ENCODE results near the gene ATP6V1G1. TPM values are rescaled to one million over a fixed set of nuclear protein-coding genes. Genes with fewer than 3 reads are reported as not detected.

The ATP6V1G1 gene
- total and polyA plus RNA-seq, 2 donors (not counting 1 experiment from before 2014, with no cell fraction given), result 92.7 to 102 TPM

GRCh38 chr9:114614373-114614772 lies 26.8 kb downstream of the ATP6V1G1 start:
- no peak for DNase-seq (ENCODE audit: low read depth in 2 of 2)
- H3K79me2 ChIP-seq (ENCODE audit: control insufficient read depth, insufficient read depth, low read length), result no peaks in the 10 kb centered on the region
- H3K36me3 ChIP-seq (ENCODE audit: control insufficient read depth, insufficient read depth, low read length), result no peaks in the 10 kb centered on the region
- H3K9ac ChIP-seq (ENCODE audit: insufficient read depth, low read length), result no peak overlapping the region
- H3K4me1 ChIP-seq (ENCODE audit: control insufficient read depth, extremely low read depth, insufficient read depth, low read length), result peaks cover 3% of the 10 kb centered on the region
- H3K9me3 ChIP-seq (ENCODE audit: control insufficient read depth, insufficient read depth, low read depth, low read length), result no peaks in the 10 kb centered on the region
- no peak overlapping the region for H3K27ac ChIP-seq (ENCODE audit: insufficient read depth, low read length)
- H3K27me3 ChIP-seq (ENCODE audit: control insufficient read depth, insufficient read depth, low read length), result no peaks in the 10 kb centered on the region
- no peak overlapping the region for H3K4me2 ChIP-seq (ENCODE audit: extremely low read depth, insufficient read depth, low read length)
- no peak overlapping the region for H3K4me3 ChIP-seq (replicated peaks in 1 of 4; ENCODE audit: control extremely low read depth in 1 of 4, insufficient read depth in 1 of 4, low read depth in 3 of 4, low read length in 4 of 4)
- H2AFZ ChIP-seq (ENCODE audit: low read length), result no peak overlapping the region
- no peaks in the 10 kb centered on the region for H4K20me1 ChIP-seq (ENCODE audit: control insufficient read depth, extremely low read depth, insufficient read depth, low read length)
- TF ChIP-seq CTCF (conservative IDR thresholded peaks at IDR 0.05 in 1 of 2, IDR thresholded peaks at IDR 0.05 in 1 of 2; ENCODE audit: low read depth in 1 of 2, low read length in 2 of 2) (no peak), EZH2 (IDR thresholded peaks at IDR 0.05; ENCODE audit: low read length, missing control alignments) (no peak)

- no peak for DNase-seq (ENCODE audit: low read depth in 2 of 2)
- H3K4me3 ChIP-seq (replicated peaks in 1 of 4; ENCODE audit: control extremely low read depth in 1 of 4, insufficient read depth in 1 of 4, low read depth in 3 of 4, low read length in 4 of 4), result no peak overlapping the region
- TF ChIP-seq EZH2 (IDR thresholded peaks at IDR 0.05; ENCODE audit: low read length, missing control alignments), result no peak
- no peak for TF ChIP-seq CTCF (conservative IDR thresholded peaks at IDR 0.05 in 1 of 2, IDR thresholded peaks at IDR 0.05 in 1 of 2; ENCODE audit: low read depth in 1 of 2, low read length in 2 of 2)
- H3K4me1 ChIP-seq (ENCODE audit: control insufficient read depth, extremely low read depth, insufficient read depth, low read length), result no peaks in the 10 kb centered on the region
- H4K20me1 ChIP-seq (ENCODE audit: control insufficient read depth, extremely low read depth, insufficient read depth, low read length), result no peaks in the 10 kb centered on the region
- no peak overlapping the region for H3K4me2 ChIP-seq (ENCODE audit: extremely low read depth, insufficient read depth, low read length)
- no peaks in the 10 kb centered on the region for H3K36me3 ChIP-seq (ENCODE audit: control insufficient read depth, insufficient read depth, low read length)
- no peaks in the 10 kb centered on the region for H3K9me3 ChIP-seq (ENCODE audit: control insufficient read depth, insufficient read depth, low read depth, low read length)
- no peak overlapping the region for H2AFZ ChIP-seq (ENCODE audit: low read length)
- no peak overlapping the region for H3K27ac ChIP-seq (ENCODE audit: insufficient read depth, low read length)
- no peaks in the 10 kb centered on the region for H3K27me3 ChIP-seq (ENCODE audit: control insufficient read depth, insufficient read depth, low read length)
- no peak overlapping the region for H3K9ac ChIP-seq (ENCODE audit: insufficient read depth, low read length)
- H3K79me2 ChIP-seq (ENCODE audit: control insufficient read depth, insufficient read depth, low read length), result no peaks in the 10 kb centered on the region
Observed at GRCh38 chr9:114616684-114617520, 29.3 kb downstream of the ATP6V1G1 start.

GRCh38 chr9:114619191-114619761 lies 31.7 kb downstream of the ATP6V1G1 start:
- no peak for DNase-seq (ENCODE audit: low read depth in 2 of 2)
- TF ChIP-seq CTCF (conservative IDR thresholded peaks at IDR 0.05 in 1 of 2, IDR thresholded peaks at IDR 0.05 in 1 of 2; ENCODE audit: low read depth in 1 of 2, low read length in 2 of 2), result no peak
- no peak for TF ChIP-seq EZH2 (IDR thresholded peaks at IDR 0.05; ENCODE audit: low read length, missing control alignments)
- Histone ChIP-seq H4K20me1 (ENCODE audit: control insufficient read depth, extremely low read depth, insufficient read depth, low read length) (no peaks in the 10 kb centered on the region), H3K36me3 (ENCODE audit: control insufficient read depth, insufficient read depth, low read length) (no peaks in the 10 kb centered on the region), H3K4me3 (replicated peaks in 1 of 4; ENCODE audit: control extremely low read depth in 1 of 4, insufficient read depth in 1 of 4, low read depth in 3 of 4, low read length in 4 of 4) (no peak overlapping the region), H3K27me3 (ENCODE audit: control insufficient read depth, insufficient read depth, low read length) (no peaks in the 10 kb centered on the region), H3K27ac (ENCODE audit: insufficient read depth, low read length) (no peak overlapping the region), H3K4me1 (ENCODE audit: control insufficient read depth, extremely low read depth, insufficient read depth, low read length) (peaks cover 3% of the 10 kb centered on the region), H3K9me3 (ENCODE audit: control insufficient read depth, insufficient read depth, low read depth, low read length) (no peaks in the 10 kb centered on the region), H2AFZ (ENCODE audit: low read length) (no peak overlapping the region), H3K9ac (ENCODE audit: insufficient read depth, low read length) (no peak overlapping the region), H3K4me2 (ENCODE audit: extremely low read depth, insufficient read depth, low read length) (no peak overlapping the region), H3K79me2 (ENCODE audit: control insufficient read depth, insufficient read depth, low read length) (no peaks in the 10 kb centered on the region)

Data from fibroblast of lung (primary cell).